HUES6 (cell line): ENCODE results near the gene C1orf50.

Experiments used
- H3K27ac ChIP-seq: 2 replicates; pipeline ENCODE4 v1.7.0; 2013; ENCODE audit warnings: low read depth, mild to moderate bottlenecking, low read length, inconsistent platforms
- H3K27me3 ChIP-seq: 2 replicates; pipeline ENCODE4 v1.6.1; 2013; ENCODE audit warnings: low read length; ENCODE audit not compliant: control insufficient read depth, insufficient read depth
- H3K36me3 ChIP-seq: 2 replicates; pipeline ENCODE4 v1.6.1; 2013; ENCODE audit warnings: low read length; ENCODE audit not compliant: control insufficient read depth, insufficient read depth
- H3K4me1 ChIP-seq: 2 replicates; pipeline ENCODE4 v1.6.1; 2013; ENCODE audit warnings: low read length; ENCODE audit not compliant: control insufficient read depth, insufficient read depth
- H3K4me3 ChIP-seq: 2 replicates; pipeline ENCODE4 v1.5.1; 2013; ENCODE audit warnings: low read depth, low read length
- H3K9ac ChIP-seq: one replicate; pipeline ENCODE4 v1.6.1; 2013; ENCODE audit warnings: mild to moderate bottlenecking, low read length
- H3K9me3 ChIP-seq: 2 replicates; pipeline ENCODE4 v1.6.1; 2013; ENCODE audit warnings: low read depth, low read length; ENCODE audit not compliant: control insufficient read depth, insufficient read depth

Gene C1orf50

DNA sequence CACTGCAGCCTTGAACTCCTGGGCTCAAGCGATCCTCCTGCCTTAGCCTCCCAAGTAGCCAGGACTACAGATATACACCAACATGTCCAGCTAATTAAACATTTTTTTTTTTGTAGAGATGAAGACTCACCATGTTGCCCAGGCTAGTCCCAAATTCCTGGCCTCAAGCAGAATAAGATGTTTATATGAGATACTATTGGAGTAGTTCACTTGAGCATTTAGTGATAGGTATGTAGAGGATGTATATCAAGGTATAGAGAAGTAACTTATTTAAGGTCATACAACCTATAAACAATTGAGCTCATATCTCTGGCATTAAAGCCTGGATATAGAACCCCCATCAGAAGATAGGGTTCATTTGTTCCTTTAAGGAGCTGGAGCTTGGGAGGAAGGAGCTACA is 13.1 kb downstream of the C1orf50 start:
- Histone ChIP-seq H3K36me3 (peaks cover 72% of the 10 kb centered on the region), H3K27ac (no peak overlapping the region)

GRCh38 chr1:42783092-42783491 is 16.0 kb downstream of the C1orf50 start:
- peaks cover 47% of the 10 kb centered on the region for H3K36me3 ChIP-seq

More for the DNA sequence above, 13.1 kb downstream of the C1orf50 start:
- H3K9me3 ChIP-seq: no peaks in the 10 kb centered on the region
- H3K4me3 ChIP-seq: no peak overlapping the region
- H3K9ac ChIP-seq: no peak overlapping the region
- no peaks in the 10 kb centered on the region for H3K4me1 ChIP-seq
- H3K27me3 ChIP-seq: no peaks in the 10 kb centered on the region

GRCh38 chr1:42784547-42784945 is 17.5 kb downstream of the C1orf50 start:
- Histone ChIP-seq H3K4me1 (no peaks in the 10 kb centered on the region), H3K36me3 (peaks cover 34% of the 10 kb centered on the region), H3K4me3 (no peak overlapping the region), H3K9ac (no peak overlapping the region), H3K27me3 (no peaks in the 10 kb centered on the region), H3K27ac (no peak overlapping the region), H3K9me3 (no peaks in the 10 kb centered on the region)

More at GRCh38 chr1:42783092-42783491, 16.0 kb downstream of the C1orf50 start:
- Histone ChIP-seq H3K9me3 (no peaks in the 10 kb centered on the region), H3K4me1 (no peaks in the 10 kb centered on the region), H3K27me3 (no peaks in the 10 kb centered on the region), H3K4me3 (no peak overlapping the region), H3K9ac (no peak overlapping the region), H3K27ac (no peak overlapping the region)

DNA sequence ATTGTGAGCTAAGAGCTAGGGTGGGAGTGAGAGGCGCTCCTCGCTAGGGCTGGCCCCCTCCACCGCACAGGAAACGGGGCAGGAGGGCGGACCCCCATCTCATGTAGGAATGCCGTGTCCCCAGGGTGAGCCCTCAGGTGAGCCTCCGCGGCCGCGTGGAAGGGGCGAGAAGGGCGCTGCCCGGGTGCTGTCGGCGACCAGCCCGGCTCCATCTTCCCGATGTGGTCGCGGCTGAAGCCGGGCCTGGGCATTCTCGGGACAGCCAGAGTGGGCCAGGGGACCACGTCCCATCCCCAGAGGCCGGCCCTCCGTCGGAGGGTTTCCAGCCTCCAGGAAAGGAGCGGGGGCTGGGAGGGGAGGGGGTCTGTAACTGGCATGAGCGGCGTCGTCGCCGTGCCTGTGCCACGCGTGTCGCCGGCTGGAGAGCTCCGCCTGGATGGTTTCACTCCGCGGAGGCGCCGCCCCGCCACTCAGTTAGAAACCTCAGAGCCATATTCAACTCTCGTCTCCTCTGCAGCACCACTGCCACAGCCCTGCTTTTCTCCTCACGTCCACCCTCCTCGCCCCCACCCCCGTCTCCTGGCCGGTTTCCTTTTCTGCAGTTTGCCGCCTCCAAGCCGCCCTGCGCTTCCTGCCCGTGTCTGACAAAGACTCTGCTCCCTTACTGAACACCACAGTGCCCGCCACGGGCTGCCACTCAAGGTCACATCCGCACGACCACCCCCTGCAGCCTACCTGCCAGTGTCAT is 18.1 kb downstream of the C1orf50 start, which contains the start of gene TMEM269:
Gene TMEM269, plus strand, starts transcription at position 46 of the 748 bp plus-strand sequence. CDS start 4,903 bp downstream, outside the sequence.
- Histone ChIP-seq H3K9ac (no peak within 1 kb of the TSS), H3K27ac (no peak within 1 kb of the TSS), H3K36me3 (peaks cover 29% of the 10 kb centered on the region), H3K4me3 (no peak within 1 kb of the TSS), H3K27me3 (no peaks in the 10 kb centered on the region), H3K9me3 (no peaks in the 10 kb centered on the region), H3K4me1 (no peaks in the 10 kb centered on the region)

GRCh38 chr1:42786097-42786496 is 19.0 kb downstream of the C1orf50 start:
- H3K4me1 ChIP-seq: no peaks in the 10 kb centered on the region

DNA sequence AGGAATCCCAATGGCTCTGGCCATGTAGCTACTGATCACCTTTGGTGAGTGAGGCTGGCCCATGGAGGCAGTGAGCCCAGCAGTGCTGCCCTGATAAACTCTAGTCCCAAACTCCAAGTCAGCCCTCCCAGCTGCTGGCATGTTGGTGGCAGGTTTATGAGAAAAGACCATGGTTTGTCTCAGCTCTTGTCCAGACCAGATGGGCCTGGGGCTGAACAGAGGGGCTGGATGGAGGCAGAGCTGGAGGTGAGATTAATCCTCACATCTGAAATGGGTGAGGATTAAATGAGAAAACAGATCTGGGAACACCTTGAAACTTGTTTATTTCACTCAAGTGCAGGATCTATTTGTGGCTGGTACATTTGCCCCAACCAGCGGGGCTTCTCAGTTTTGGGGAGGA is 21.0 kb downstream of the C1orf50 start:
- no peak overlapping the region for H3K9ac ChIP-seq
- H3K27me3 ChIP-seq: no peaks in the 10 kb centered on the region
- no peaks in the 10 kb centered on the region for H3K4me1 ChIP-seq
- H3K27ac ChIP-seq: no peak overlapping the region
- H3K4me3 ChIP-seq: no peak overlapping the region
- no peaks in the 10 kb centered on the region for H3K9me3 ChIP-seq
- H3K36me3 ChIP-seq: peaks cover 5% of the 10 kb centered on the region

More at GRCh38 chr1:42786097-42786496, 19.0 kb downstream of the C1orf50 start:
- no peak overlapping the region for H3K9ac ChIP-seq
- H3K9me3 ChIP-seq: no peaks in the 10 kb centered on the region
- no peak overlapping the region for H3K4me3 ChIP-seq
- no peaks in the 10 kb centered on the region for H3K27me3 ChIP-seq
- peaks cover 19% of the 10 kb centered on the region for H3K36me3 ChIP-seq
- H3K27ac ChIP-seq: no peak overlapping the region

DNA sequence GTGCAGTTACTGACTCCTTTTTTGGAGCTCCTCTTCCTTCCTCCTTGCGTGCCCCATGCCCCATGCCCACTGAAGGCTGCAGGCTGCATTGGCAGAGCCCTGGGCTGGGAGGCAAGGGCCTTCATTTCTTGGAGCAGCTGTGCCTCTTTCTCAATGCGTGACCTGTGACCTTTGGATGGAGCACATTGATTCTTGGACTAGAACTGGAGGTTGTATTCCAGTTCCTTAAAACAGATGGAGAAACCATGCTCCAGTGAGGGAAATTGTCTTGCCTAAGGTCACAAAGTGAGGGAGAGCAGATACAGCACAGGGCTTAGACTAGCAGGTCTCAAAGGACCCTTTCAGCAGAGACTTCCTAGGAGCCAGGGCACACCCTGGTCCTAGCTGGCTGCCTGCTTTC is 26.8 kb downstream of the C1orf50 start:
- Histone ChIP-seq H3K36me3 (no peaks in the 10 kb centered on the region), H3K27me3 (no peaks in the 10 kb centered on the region), H3K4me1 (no peaks in the 10 kb centered on the region), H3K4me3 (no peak overlapping the region), H3K9ac (no peak overlapping the region), H3K27ac (no peak overlapping the region), H3K9me3 (no peaks in the 10 kb centered on the region)

DNA sequence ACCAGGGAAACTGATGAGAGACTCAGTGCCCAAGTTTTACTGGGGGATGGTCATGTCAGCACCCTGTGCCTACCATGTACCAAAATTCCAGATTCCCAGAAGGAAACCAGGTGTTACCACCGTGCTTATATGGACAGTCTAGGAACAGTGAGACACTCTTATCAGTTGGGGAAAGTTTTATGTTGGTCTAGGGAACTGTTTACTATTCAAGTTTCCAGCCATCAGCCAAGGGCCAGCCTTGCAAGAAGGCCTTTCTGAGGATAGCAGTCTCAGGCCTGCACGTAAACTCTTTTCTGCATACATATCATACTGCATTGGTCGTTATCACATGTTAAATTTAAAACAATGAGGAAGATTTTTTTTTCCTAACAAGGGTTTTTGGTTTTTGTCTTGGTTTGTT is 30.4 kb downstream of the C1orf50 start:
- Histone ChIP-seq H3K4me1 (no peaks in the 10 kb centered on the region), H3K9me3 (no peaks in the 10 kb centered on the region), H3K27ac (no peak overlapping the region), H3K27me3 (no peaks in the 10 kb centered on the region), H3K4me3 (no peak overlapping the region), H3K36me3 (no peaks in the 10 kb centered on the region), H3K9ac (no peak overlapping the region)

DNA sequence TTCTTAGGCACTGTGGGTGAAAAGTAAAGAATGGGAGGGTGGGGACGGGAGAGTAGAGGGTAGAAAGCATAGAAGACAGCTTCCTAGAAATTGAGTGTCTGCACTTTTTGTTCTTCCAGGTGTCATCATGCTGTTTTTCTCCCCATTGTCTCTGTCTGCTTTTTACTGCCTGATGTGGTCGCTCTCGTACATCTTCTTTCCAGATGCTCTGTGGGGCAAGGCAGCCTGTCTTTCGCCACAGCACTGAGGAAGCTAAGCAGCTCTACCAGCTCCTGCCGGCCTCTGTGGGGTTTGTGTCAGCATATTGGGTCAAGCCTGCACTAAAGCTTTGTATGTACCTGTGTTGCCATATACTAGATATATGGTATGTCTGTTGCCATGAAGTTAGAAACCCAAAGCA is 30.9 kb downstream of the C1orf50 start:
- no peaks in the 10 kb centered on the region for H3K36me3 ChIP-seq

DNA sequence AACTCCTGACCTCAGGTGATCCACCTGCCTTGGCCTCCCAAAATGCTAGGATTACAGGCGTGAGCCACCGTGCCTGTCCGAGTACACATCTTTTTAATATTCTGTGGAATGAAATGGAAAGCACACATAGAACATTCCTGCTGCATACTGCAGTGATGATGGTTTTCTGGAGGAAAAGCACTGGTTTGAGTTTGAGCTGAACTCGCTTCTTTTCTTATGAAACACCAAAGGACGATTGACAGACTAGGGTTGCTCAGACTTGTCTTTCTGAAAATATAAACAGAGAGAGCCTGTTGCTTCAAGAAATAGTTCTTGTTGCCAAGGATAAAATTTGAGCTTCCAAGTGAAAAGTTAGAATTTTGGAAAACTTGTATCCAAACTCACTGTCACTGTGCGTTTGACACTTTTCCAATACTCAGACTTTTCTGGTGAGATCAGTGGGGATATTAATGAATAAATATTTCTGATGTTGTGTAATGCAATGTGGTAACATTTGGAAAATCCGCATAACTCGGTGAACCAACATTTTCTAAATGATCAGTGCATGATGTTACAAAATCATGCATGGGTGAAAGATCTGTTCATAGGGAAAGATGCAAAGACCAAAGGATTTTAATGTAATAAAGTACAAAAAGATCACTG is 34.9 kb downstream of the C1orf50 start:
- Histone ChIP-seq H3K9me3 (peaks cover 19% of the 10 kb centered on the region), H3K36me3 (peaks cover 13% of the 10 kb centered on the region), H3K27ac (no peak overlapping the region), H3K4me1 (no peaks in the 10 kb centered on the region), H3K9ac (no peak overlapping the region), H3K4me3 (no peak overlapping the region), H3K27me3 (no peaks in the 10 kb centered on the region)

More for the DNA sequence above, 30.9 kb downstream of the C1orf50 start:
- Histone ChIP-seq H3K9ac (no peak overlapping the region), H3K27me3 (no peaks in the 10 kb centered on the region), H3K4me3 (no peak overlapping the region), H3K9me3 (no peaks in the 10 kb centered on the region), H3K27ac (no peak overlapping the region), H3K4me1 (no peaks in the 10 kb centered on the region)

DNA sequence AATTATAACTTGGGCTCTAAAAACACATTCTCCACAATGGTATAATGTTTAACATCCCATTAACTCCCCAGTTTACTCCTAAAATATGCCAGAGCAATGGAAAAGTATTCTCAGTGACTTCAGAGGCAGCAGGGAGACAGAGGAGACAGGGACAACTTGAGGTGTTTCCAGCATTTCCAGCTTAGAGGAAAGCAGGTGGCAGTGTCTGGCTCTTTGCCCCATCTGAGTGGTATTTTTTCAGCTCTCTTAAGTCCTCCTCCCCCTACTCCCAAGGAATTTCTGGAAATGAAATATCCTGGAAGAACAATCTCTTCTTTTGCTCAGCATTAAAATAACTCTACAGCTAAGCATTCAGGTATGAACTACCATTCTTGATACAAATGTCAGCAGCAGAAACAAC is 39.1 kb downstream of the C1orf50 start:
- Histone ChIP-seq H3K9ac (no peak overlapping the region), H3K27me3 (no peaks in the 10 kb centered on the region), H3K27ac (no peak overlapping the region), H3K36me3 (peaks cover 22% of the 10 kb centered on the region), H3K9me3 (peaks cover 19% of the 10 kb centered on the region), H3K4me3 (no peak overlapping the region), H3K4me1 (no peaks in the 10 kb centered on the region)
